Measurements from ENCODE around the gene CEPT1. TPM values are rescaled to one million over a fixed set of nuclear protein-coding genes. Genes with fewer than 3 reads are reported as not detected.
A peak's percentile ranks its signal among the peaks of the same experiment; 100 is the strongest.

CEPT1 gene
- total RNA-seq, 1 donor from 2014 or later: 25.3 TPM

DNA sequence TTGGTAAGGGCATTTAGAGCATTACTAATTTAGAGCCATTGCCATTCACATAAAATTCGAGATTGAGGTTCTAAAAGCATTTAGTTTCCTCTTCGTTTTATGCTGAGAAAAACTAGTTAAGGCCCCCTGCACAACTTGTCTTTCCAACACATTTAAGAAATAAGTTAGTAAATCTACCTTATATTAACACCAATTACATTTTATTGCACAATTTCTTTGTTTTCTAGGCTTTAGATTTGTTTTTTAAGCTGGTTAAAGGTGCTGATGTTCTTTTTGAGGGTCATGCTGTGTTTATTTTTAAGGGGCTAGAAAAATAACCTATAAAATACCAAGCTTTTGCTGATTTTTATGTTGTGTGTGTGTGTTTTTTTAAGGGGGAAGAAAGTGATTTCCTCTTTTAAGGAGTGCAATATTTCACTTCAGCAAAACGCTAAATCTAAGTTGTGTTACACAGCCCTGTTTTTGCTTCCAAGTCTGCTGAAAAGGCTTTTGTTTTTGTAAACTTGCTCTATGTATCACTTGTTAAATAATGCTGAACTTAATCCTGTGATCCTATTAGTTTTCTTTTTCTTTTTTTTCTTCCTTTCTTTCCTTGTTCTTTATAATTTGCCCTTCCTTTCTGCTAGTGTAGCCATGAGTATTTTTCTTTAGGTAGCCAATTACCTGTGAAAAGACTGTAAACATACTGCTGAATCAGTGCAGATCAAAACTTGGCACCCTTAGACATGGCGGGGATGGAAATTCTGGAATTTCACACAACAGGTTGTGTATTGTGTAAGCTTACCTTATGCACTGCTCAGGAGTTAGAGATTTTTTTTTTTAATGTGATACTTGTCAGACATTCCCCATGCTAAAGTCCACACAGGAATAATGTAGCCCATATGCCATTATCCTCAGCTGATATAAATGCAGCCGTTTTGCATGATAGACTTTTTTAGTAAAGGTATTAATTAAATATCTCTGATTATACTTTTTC lies 1.5 kb downstream of the CEPT1 start:
- no peak for DNase-seq (ENCODE audit: extremely low spot score, unreplicated experiment)
- no peak for TF ChIP-seq CTCF (IDR thresholded peaks at IDR 0.05)
- Mint-ChIP-seq H3K9me3 (ENCODE audit: unreplicated experiment) (no peaks in the 10 kb centered on the region), H3K4me3 (ENCODE audit: unreplicated experiment) (peak overlapping the region; percentile 100), H3K36me3 (ENCODE audit: unreplicated experiment) (peaks cover 6% of the 10 kb centered on the region), H3K27me3 (ENCODE audit: unreplicated experiment) (no peaks in the 10 kb centered on the region), H3K4me1 (ENCODE audit: unreplicated experiment) (peaks cover 31% of the 10 kb centered on the region), H3K27ac (ENCODE audit: unreplicated experiment) (no peak overlapping the region)

DNA sequence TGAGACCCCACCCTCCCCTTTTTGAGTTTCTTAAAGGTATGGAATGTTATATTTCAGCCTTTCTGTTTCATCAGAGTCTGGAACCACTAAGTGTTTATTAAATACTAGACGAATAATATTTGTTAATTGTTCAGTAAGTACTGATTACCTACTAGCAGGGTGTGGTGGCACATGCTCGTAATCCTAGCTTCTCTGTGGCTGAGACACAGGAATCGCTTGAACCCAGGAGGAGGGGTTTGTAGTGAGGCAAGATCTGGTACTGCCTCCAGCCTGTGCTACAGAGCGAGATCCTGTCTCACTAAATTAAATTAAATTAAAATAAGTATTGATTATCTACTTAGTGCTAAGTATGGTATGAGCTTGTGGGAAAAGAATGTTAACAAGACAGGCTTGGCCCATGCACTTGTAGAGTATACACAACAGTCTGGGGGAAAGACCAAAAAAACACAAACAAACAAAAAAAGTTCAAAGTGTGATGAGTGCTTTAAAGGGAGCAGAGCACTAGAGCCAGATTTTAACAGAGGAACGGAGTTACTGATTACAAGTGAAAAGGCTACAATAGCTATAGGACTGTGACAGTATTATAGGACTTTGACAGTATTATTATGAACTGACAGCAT lies 2.4 kb downstream of the CEPT1 start:
- no peak overlapping the region for H3K4me3 Mint-ChIP-seq (ENCODE audit: unreplicated experiment)
- H3K36me3 Mint-ChIP-seq (ENCODE audit: unreplicated experiment): peaks cover 6% of the 10 kb centered on the region
- DNase-seq (ENCODE audit: extremely low spot score, unreplicated experiment): no peak
- H3K9me3 Mint-ChIP-seq (ENCODE audit: unreplicated experiment): no peaks in the 10 kb centered on the region
- no peaks in the 10 kb centered on the region for H3K27me3 Mint-ChIP-seq (ENCODE audit: unreplicated experiment)
- peaks cover 31% of the 10 kb centered on the region for H3K4me1 Mint-ChIP-seq (ENCODE audit: unreplicated experiment)
- H3K27ac Mint-ChIP-seq (ENCODE audit: unreplicated experiment): no peak overlapping the region
- no peak for TF ChIP-seq CTCF (IDR thresholded peaks at IDR 0.05)

GRCh38 chr1:111145542-111145941 lies 5.5 kb downstream of the CEPT1 start:
- H3K27ac Mint-ChIP-seq (ENCODE audit: unreplicated experiment): no peak overlapping the region
- H3K4me3 Mint-ChIP-seq (ENCODE audit: unreplicated experiment): no peak overlapping the region
- no peak for DNase-seq (ENCODE audit: extremely low spot score, unreplicated experiment)
- TF ChIP-seq CTCF (IDR thresholded peaks at IDR 0.05): no peak
- H3K36me3 Mint-ChIP-seq (ENCODE audit: unreplicated experiment): peaks cover 27% of the 10 kb centered on the region
- H3K9me3 Mint-ChIP-seq (ENCODE audit: unreplicated experiment): no peaks in the 10 kb centered on the region
- no peaks in the 10 kb centered on the region for H3K27me3 Mint-ChIP-seq (ENCODE audit: unreplicated experiment)
- H3K4me1 Mint-ChIP-seq (ENCODE audit: unreplicated experiment): peaks cover 17% of the 10 kb centered on the region

- no peak overlapping the region for H3K27ac Mint-ChIP-seq (ENCODE audit: unreplicated experiment)
- DNase-seq (ENCODE audit: extremely low spot score, unreplicated experiment): no peak
- peaks cover 32% of the 10 kb centered on the region for H3K36me3 Mint-ChIP-seq (ENCODE audit: unreplicated experiment)
- no peak overlapping the region for H3K4me3 Mint-ChIP-seq (ENCODE audit: unreplicated experiment)
- no peak for TF ChIP-seq CTCF (IDR thresholded peaks at IDR 0.05)
- H3K27me3 Mint-ChIP-seq (ENCODE audit: unreplicated experiment): no peaks in the 10 kb centered on the region
- H3K9me3 Mint-ChIP-seq (ENCODE audit: unreplicated experiment): no peaks in the 10 kb centered on the region
- H3K4me1 Mint-ChIP-seq (ENCODE audit: unreplicated experiment): peaks cover 13% of the 10 kb centered on the region
Measured at GRCh38 chr1:111145963-111146768, 6.1 kb downstream of the CEPT1 start.

All from osteocyte (in vitro differentiated cells).